ENCODE results near the gene UVRAG.

Gene UVRAG

DNA sequence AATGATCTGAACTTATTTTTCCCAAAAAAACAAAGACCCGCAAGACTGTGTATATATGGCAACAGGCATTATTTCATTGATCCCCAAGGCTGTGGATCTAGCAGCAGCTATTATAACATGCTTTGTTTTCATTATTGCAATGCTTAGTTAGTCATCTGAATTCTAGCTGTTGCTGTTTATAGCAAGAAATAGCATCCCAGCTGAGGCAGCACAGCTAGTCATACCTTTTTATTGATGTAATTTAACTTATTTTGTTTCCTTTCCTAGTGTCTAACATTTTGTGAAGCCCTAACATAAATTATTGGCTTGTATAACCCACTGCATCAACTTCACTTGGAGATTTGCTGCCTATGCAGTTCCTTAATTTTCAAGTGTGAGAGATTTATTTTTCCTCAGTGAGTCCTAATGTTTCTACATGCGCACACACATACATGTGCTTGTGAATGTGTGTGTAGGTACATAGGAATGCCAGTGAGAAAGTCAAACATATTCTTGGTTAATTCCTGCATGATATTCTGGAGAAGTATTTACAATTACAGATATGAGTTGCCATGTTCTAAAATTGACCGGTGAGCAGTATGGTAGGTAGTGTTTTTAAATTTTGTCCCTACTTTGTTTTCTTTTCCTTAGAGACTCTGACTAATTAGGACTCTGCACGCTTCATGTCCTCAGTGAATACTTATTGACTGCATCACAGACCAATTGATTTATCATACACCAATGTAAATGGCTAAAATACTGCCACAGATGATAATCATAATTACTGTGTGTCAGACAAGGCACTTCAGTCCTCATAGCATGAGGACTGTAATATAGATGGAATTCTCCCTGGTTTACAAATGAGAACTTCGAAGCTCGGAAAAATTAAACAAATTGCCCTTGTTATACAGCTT is 272.0 kb downstream of the UVRAG start:
- no peak overlapping the region for H3K4me2 ChIP-seq (ENCODE audit: low read depth, low read length)
- no peaks in the 10 kb centered on the region for H3K9me2 ChIP-seq (replicated peaks; ENCODE audit: insufficient read depth, low read length)
- H3K4me1 ChIP-seq (ENCODE audit: low read length): no peaks in the 10 kb centered on the region
- no peaks in the 10 kb centered on the region for H3K9me3 ChIP-seq (replicated peaks; ENCODE audit: insufficient read depth, low read length)
- TF ChIP-seq EZH2 (optimal IDR thresholded peaks at IDR 0.05; ENCODE audit: low read depth, low read length) (no peak), EZH2phosphoT487 (IDR thresholded peaks at IDR 0.05; ENCODE audit: low read length) (no peak)
- TF ChIP-seq, protein P1, sequence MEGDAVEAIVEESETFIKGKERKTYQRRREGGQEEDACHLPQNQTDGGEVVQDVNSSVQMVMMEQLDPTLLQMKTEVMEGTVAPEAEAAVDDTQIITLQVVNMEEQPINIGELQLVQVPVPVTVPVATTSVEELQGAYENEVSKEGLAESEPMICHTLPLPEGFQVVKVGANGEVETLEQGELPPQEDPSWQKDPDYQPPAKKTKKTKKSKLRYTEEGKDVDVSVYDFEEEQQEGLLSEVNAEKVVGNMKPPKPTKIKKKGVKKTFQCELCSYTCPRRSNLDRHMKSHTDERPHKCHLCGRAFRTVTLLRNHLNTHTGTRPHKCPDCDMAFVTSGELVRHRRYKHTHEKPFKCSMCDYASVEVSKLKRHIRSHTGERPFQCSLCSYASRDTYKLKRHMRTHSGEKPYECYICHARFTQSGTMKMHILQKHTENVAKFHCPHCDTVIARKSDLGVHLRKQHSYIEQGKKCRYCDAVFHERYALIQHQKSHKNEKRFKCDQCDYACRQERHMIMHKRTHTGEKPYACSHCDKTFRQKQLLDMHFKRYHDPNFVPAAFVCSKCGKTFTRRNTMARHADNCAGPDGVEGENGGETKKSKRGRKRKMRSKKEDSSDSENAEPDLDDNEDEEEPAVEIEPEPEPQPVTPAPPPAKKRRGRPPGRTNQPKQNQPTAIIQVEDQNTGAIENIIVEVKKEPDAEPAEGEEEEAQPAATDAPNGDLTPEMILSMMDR (IDR thresholded peaks at IDR 0.05; ENCODE audit: low read length): no peak
- H2AFZ ChIP-seq (ENCODE audit: low read length): no peak overlapping the region
- no peak overlapping the region for H3K4me3 ChIP-seq (ENCODE audit: low read length)
- no peaks in the 10 kb centered on the region for H3K79me2 ChIP-seq (ENCODE audit: low read length)
- no peaks in the 10 kb centered on the region for H4K20me1 ChIP-seq (ENCODE audit: insufficient read depth, low read length)
- H3F3A ChIP-seq (ENCODE audit: insufficient read depth, low read length): no peaks in the 10 kb centered on the region
- DNase-seq: no peak
- H3K27me3 ChIP-seq (replicated peaks; ENCODE audit: insufficient read depth, low read length): no peaks in the 10 kb centered on the region
- H3K27ac ChIP-seq (ENCODE audit: low read length): no peak overlapping the region
- H3K36me3 ChIP-seq (replicated peaks; ENCODE audit: insufficient read depth, low read length): no peaks in the 10 kb centered on the region
- no peak overlapping the region for H3K9ac ChIP-seq (ENCODE audit: low read length)

DNA sequence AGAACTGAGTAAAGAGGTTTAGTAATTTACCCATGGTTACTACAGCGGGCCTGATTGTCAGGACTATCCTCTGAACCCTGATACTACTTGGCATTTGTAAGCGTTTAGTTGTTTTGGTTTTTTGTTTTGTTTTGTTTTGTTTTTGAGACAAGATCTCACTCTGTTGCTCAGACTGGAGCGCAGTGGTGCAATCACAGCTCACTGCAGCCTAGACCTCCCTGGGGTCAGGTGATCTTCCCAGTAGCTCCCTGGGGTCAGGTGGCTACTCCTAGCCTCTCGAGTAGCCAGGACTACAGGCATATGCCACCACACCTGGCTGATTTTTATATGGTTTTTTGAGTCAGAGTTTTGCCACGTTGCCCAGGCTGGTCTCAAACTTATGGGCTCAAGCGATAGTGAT is 272.7 kb downstream of the UVRAG start:
- no peak overlapping the region for H3K9ac ChIP-seq (ENCODE audit: low read length)
- no peaks in the 10 kb centered on the region for H3K27me3 ChIP-seq (replicated peaks; ENCODE audit: insufficient read depth, low read length)

DNA sequence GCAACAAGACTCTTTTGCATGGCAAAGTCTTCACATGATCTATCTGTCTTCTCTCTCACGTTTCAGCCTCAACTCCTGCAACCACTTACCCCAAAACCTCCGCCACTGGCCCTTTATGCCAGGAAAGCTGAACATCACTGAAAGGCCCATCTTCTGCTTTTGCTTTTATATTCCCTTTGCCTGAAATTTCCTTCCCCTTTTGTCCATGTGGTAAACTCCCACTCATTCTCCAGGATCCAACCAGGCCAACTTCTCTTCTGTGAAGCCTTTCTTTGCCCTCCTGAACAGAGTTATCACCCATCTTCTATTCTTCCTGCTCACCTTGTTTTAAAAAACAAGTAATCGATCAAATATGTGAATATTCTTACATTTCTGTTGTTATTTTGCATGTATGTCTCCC is 273.5 kb downstream of the UVRAG start:
- no peak overlapping the region for H3K27ac ChIP-seq (ENCODE audit: low read length)
- no peak overlapping the region for H3K4me2 ChIP-seq (ENCODE audit: low read depth, low read length)
- TF ChIP-seq, protein P1 (IDR thresholded peaks at IDR 0.05; ENCODE audit: low read length): no peak
- no peak overlapping the region for H3K9ac ChIP-seq (ENCODE audit: low read length)
- H3K9me2 ChIP-seq (replicated peaks; ENCODE audit: insufficient read depth, low read length): no peaks in the 10 kb centered on the region
- H3K27me3 ChIP-seq (replicated peaks; ENCODE audit: insufficient read depth, low read length): no peaks in the 10 kb centered on the region
- no peak for DNase-seq
- no peaks in the 10 kb centered on the region for H3K9me3 ChIP-seq (replicated peaks; ENCODE audit: insufficient read depth, low read length)
- no peaks in the 10 kb centered on the region for H3K79me2 ChIP-seq (ENCODE audit: low read length)
- no peak overlapping the region for H3K4me3 ChIP-seq (ENCODE audit: low read length)
- H3F3A ChIP-seq (ENCODE audit: insufficient read depth, low read length): no peaks in the 10 kb centered on the region
- no peak overlapping the region for H2AFZ ChIP-seq (ENCODE audit: low read length)
- no peaks in the 10 kb centered on the region for H3K36me3 ChIP-seq (replicated peaks; ENCODE audit: insufficient read depth, low read length)
- no peaks in the 10 kb centered on the region for H3K4me1 ChIP-seq (ENCODE audit: low read length)
- H4K20me1 ChIP-seq (ENCODE audit: insufficient read depth, low read length): no peaks in the 10 kb centered on the region

More for the DNA sequence above, 272.7 kb downstream of the UVRAG start:
- Histone ChIP-seq H3K27ac (ENCODE audit: low read length) (no peak overlapping the region), H3K36me3 (replicated peaks; ENCODE audit: insufficient read depth, low read length) (no peaks in the 10 kb centered on the region), H2AFZ (ENCODE audit: low read length) (no peak overlapping the region), H3K4me1 (ENCODE audit: low read length) (no peaks in the 10 kb centered on the region), H3K79me2 (ENCODE audit: low read length) (no peaks in the 10 kb centered on the region), H3K9me3 (replicated peaks; ENCODE audit: insufficient read depth, low read length) (no peaks in the 10 kb centered on the region), H4K20me1 (ENCODE audit: insufficient read depth, low read length) (no peaks in the 10 kb centered on the region), H3K4me2 (ENCODE audit: low read depth, low read length) (no peak overlapping the region), H3K4me3 (ENCODE audit: low read length) (no peak overlapping the region), H3K9me2 (replicated peaks; ENCODE audit: insufficient read depth, low read length) (no peaks in the 10 kb centered on the region), H3F3A (ENCODE audit: insufficient read depth, low read length) (no peaks in the 10 kb centered on the region)
- DNase-seq: no peak
- TF ChIP-seq, protein P1 (IDR thresholded peaks at IDR 0.05; ENCODE audit: low read length): no peak
- no peak for TF ChIP-seq EZH2phosphoT487 (IDR thresholded peaks at IDR 0.05; ENCODE audit: low read length)
- TF ChIP-seq EZH2 (optimal IDR thresholded peaks at IDR 0.05; ENCODE audit: low read depth, low read length): no peak
